HL-60 (cell line): ENCODE results near the gene MMP24.

Source experiments
- DNase-seq, 2 experiments: peaks; one replicate each; pipeline ENCODE4 v3.0.0-alpha.2; 2010 to 2020; ENCODE audit warnings: low read depth in 1 of 2, low spot score in 1 of 2
- H3K27ac ChIP-seq: fragments of 250-450 bp; sonication (Bioruptor Pico); replicated peaks from 2 replicates; pipeline ENCODE4 v1.5.1; 2020; ENCODE audit warnings: mild to moderate bottlenecking, moderate library complexity
- H3K27me3 ChIP-seq: fragments of 250-450 bp; sonication (Bioruptor Pico); 2 replicates; pipeline ENCODE4 v1.5.1; 2021; ENCODE audit warnings: mild to moderate bottlenecking, moderate library complexity; ENCODE audit not compliant: insufficient read depth, poor library complexity, severe bottlenecking
- H3K4me3 ChIP-seq: replicated peaks from 2 replicates; pipeline ENCODE4 v1.5.1; 2011; ENCODE audit warnings: mild to moderate bottlenecking, control low read depth, low read length; ENCODE audit not compliant: insufficient read depth
- GABPA ChIP-seq: IDR thresholded peaks from 2 replicates; pipeline ENCODE4 v1.6.1; 2012; ENCODE audit warnings: low read depth
- POLR2AphosphoS5 ChIP-seq: IDR thresholded peaks from 2 replicates; pipeline ENCODE4 v1.6.1; 2012; ENCODE audit warnings: low read depth
- SPI1 ChIP-seq: IDR thresholded peaks from 2 replicates; pipeline ENCODE4 v1.6.1; 2012; ENCODE audit warnings: low read depth, mild to moderate bottlenecking, borderline replicate concordance
- TF ChIP-seq, protein P1 (sequence below): IDR thresholded peaks from one replicate; pipeline ENCODE4 v1.5.1; 2011; ENCODE audit warnings: low read length, control low read depth, inconsistent platforms; ENCODE audit not compliant: insufficient read depth
- TF ChIP-seq, protein P2 (sequence below): IDR thresholded peaks from 2 replicates; pipeline ENCODE4 v1.6.1; 2012; ENCODE audit warnings: low read depth; ENCODE audit not compliant: insufficient replicate concordance

Gene MMP24

DNA sequence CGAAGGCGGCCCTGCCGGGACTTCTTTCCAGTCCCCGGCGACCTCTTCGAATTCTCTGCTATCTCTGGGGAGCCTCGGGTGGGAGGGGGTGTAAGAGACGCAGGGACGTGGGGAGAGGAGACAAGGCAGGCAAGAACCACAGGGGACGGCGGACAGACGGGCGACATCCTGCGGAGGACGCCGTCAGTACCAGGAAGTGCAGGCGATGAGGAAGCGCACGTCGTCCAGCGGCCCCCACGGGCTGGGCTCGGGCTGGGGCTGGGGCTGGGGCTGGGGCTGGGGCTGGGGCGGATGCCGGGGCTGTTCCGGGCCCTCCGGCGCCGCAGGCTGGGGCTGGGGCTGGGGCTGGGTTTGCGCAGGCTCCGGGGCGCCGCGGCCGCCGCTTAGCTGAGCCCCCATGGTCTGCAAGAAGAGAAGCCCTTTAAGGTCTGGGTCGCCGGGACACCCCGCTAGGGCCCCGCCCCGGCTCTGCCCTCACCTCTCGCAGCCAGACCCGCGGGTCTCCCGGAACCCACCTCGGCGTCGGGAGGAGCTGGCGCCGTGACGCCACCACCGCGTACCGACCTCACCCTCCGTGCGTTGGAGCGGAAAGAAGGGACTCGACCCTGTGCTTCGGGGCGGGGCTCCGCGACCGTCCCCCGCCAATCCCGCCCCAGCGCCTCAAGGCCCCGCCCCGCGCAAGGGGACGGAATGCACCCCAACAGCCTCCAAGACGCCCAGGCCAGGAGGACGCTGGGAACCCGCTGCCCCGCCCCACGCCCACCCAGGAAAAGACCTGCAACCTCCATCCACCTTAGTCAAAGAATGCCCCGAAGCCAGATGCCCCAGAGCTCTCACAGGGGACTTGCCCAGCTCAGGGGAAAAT lies 51.3 kb downstream of the MMP24 start, which contains the start of gene MMP24OS:
TSS of gene MMP24OS (minus strand) at position 592 of the 865 bp plus-strand sequence. CDS start at position 399, 193 bp downstream.
- peak within 1 kb of the TSS; percentile 78 for H3K4me3 ChIP-seq
- DNase-seq: peak; percentile 91
- TF ChIP-seq GABPA (peak; percentile 62), POLR2AphosphoS5 (peak; percentile 94), SPI1 (peak; percentile 79)
- TF ChIP-seq, protein P1, sequence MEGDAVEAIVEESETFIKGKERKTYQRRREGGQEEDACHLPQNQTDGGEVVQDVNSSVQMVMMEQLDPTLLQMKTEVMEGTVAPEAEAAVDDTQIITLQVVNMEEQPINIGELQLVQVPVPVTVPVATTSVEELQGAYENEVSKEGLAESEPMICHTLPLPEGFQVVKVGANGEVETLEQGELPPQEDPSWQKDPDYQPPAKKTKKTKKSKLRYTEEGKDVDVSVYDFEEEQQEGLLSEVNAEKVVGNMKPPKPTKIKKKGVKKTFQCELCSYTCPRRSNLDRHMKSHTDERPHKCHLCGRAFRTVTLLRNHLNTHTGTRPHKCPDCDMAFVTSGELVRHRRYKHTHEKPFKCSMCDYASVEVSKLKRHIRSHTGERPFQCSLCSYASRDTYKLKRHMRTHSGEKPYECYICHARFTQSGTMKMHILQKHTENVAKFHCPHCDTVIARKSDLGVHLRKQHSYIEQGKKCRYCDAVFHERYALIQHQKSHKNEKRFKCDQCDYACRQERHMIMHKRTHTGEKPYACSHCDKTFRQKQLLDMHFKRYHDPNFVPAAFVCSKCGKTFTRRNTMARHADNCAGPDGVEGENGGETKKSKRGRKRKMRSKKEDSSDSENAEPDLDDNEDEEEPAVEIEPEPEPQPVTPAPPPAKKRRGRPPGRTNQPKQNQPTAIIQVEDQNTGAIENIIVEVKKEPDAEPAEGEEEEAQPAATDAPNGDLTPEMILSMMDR: peak; percentile 18
- TF ChIP-seq, protein P2, sequence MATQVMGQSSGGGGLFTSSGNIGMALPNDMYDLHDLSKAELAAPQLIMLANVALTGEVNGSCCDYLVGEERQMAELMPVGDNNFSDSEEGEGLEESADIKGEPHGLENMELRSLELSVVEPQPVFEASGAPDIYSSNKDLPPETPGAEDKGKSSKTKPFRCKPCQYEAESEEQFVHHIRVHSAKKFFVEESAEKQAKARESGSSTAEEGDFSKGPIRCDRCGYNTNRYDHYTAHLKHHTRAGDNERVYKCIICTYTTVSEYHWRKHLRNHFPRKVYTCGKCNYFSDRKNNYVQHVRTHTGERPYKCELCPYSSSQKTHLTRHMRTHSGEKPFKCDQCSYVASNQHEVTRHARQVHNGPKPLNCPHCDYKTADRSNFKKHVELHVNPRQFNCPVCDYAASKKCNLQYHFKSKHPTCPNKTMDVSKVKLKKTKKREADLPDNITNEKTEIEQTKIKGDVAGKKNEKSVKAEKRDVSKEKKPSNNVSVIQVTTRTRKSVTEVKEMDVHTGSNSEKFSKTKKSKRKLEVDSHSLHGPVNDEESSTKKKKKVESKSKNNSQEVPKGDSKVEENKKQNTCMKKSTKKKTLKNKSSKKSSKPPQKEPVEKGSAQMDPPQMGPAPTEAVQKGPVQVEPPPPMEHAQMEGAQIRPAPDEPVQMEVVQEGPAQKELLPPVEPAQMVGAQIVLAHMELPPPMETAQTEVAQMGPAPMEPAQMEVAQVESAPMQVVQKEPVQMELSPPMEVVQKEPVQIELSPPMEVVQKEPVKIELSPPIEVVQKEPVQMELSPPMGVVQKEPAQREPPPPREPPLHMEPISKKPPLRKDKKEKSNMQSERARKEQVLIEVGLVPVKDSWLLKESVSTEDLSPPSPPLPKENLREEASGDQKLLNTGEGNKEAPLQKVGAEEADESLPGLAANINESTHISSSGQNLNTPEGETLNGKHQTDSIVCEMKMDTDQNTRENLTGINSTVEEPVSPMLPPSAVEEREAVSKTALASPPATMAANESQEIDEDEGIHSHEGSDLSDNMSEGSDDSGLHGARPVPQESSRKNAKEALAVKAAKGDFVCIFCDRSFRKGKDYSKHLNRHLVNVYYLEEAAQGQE: no peak
- no peaks in the 10 kb centered on the region for H3K27me3 ChIP-seq
- peak within 1 kb of the TSS; percentile 95 for H3K27ac ChIP-seq

DNA sequence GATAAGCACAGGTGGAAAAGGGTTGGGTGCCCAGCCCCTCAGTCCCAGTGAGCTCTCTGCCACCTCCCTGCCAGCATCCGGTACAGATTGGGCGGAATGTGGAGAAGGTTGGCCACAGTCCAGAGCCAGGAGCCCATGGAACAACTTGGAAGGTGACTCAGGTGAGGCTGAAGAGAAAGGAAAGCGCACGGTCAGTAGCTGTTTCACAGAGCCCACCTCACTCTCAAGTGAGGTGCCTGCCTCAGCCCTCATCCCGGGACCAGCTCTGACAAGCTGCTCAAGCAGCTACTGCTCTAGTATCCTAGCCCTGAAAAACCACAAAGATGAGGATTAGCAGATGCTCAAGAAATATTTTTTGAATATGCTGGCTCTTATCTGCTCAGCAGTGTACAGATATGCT lies 52.5 kb downstream of the MMP24 start:
- TF ChIP-seq POLR2AphosphoS5 (no peak), SPI1 (no peak), GABPA (no peak)
- TF ChIP-seq, protein P1: no peak
- TF ChIP-seq, protein P2: no peak
- Histone ChIP-seq H3K27me3 (no peaks in the 10 kb centered on the region), H3K4me3 (no peak overlapping the region), H3K27ac (no peak overlapping the region)
- DNase-seq: no peak

DNA sequence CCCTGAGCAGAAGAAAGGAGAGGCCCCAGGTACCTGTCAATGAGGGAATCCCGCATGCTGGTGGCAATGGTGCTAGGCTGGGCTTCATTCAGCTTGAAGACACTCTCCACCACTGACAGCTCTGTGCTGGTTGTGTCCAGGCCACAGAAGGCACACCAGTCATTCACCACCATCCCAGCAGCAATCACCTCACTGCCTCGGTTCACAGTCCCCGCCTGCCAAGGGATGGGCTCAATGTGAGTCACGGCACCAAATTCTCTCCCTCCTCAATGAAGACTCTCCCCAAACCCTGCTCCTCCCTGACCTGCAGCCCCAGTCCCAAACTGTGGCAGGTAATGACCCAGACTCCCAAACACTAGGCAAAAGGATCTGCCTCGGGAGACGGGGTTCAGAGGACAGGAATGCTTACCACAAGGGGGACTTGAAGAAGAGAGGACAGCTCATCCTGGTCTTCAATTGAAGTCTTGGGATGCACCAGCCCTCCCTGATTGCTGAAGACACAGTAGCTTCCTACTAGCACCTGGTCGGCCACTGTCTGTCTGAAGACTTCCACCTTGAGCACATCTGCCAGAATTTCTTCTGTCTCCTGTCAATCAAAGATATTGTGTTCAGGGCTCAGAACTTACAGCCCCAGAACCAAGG lies 53.2 kb downstream of the MMP24 start:
- TF ChIP-seq, protein P2: no peak
- TF ChIP-seq GABPA: no peak
- TF ChIP-seq, protein P1: no peak
- TF ChIP-seq POLR2AphosphoS5: no peak
- no peak for TF ChIP-seq SPI1
- no peak for DNase-seq
- H3K27ac ChIP-seq: no peak overlapping the region
- no peaks in the 10 kb centered on the region for H3K27me3 ChIP-seq
- H3K4me3 ChIP-seq: no peak overlapping the region
